RWPE2 (cell line): ENCODE data around the gene LKAAEAR1.

Experiments used
- ATAC-seq: fragments of 200-7000 bp; cut with Tn5 transposase; 3 replicates; pipeline ENCODE4 v1.9.1; 2021; ENCODE audit warnings: low read depth
- DNase-seq: peaks from one replicate; pipeline ENCODE4 v3.0.0-alpha.2; 2020; ENCODE audit warnings: low spot score
- H3K27ac ChIP-seq: fragments of 450-650 bp; 2 replicates; pipeline ENCODE4 v1.5.1; 2017; ENCODE audit warnings: mild to moderate bottlenecking; ENCODE audit not compliant: poor library complexity, severe bottlenecking
- H3K27me3 ChIP-seq: fragments of 250-450 bp; sonication (Bioruptor Pico); 2 replicates; pipeline ENCODE4 v1.5.1; 2021; ENCODE audit warnings: mild to moderate bottlenecking, moderate library complexity; ENCODE audit not compliant: insufficient read depth, poor library complexity, severe bottlenecking
- H3K36me3 ChIP-seq: fragments of 250-450 bp; sonication (Bioruptor Pico); 2 replicates; pipeline ENCODE4 v1.5.1; 2020; ENCODE audit warnings: low read depth, mild to moderate bottlenecking, moderate library complexity
- H3K4me1 ChIP-seq: fragments of 250-450 bp; sonication (Bioruptor Pico); 2 replicates; pipeline ENCODE4 v1.5.1; 2021; ENCODE audit warnings: mild to moderate bottlenecking, moderate library complexity; ENCODE audit not compliant: insufficient read depth, poor library complexity, severe bottlenecking
- H3K4me3 ChIP-seq: fragments of 250-450 bp; sonication (Bioruptor Pico); 2 replicates; pipeline ENCODE4 v1.5.1; 2021; ENCODE audit warnings: mild to moderate bottlenecking, moderate library complexity; ENCODE audit not compliant: severe bottlenecking
- H3K9me3 ChIP-seq: fragments of 250-450 bp; sonication (Bioruptor Pico); 2 replicates; pipeline ENCODE4 v1.5.1; 2021; ENCODE audit warnings: mild to moderate bottlenecking, moderate library complexity; ENCODE audit not compliant: severe bottlenecking
- CTCF ChIP-seq: fragments of 450-650 bp; IDR thresholded peaks from one replicate; pipeline ENCODE4 v1.5.1; 2017; ENCODE audit warnings: mild to moderate bottlenecking, moderate library complexity; ENCODE audit not compliant: poor library complexity, severe bottlenecking

Gene LKAAEAR1

GRCh38 chr20:64055893-64056638 is 28.1 kb downstream of the LKAAEAR1 start:
- ATAC-seq (no peak), DNase-seq (no peak)
- no peak overlapping the region for H3K4me3 ChIP-seq
- TF ChIP-seq CTCF: no peak
- peaks cover 6% of the 10 kb centered on the region for H3K27me3 ChIP-seq
- no peak overlapping the region for H3K27ac ChIP-seq
- H3K4me1 ChIP-seq: no peaks in the 10 kb centered on the region
- H3K36me3 ChIP-seq: no peaks in the 10 kb centered on the region
- H3K9me3 ChIP-seq: no peaks in the 10 kb centered on the region

- TF ChIP-seq CTCF: no peak
- Histone ChIP-seq H3K9me3 (no peaks in the 10 kb centered on the region), H3K36me3 (no peaks in the 10 kb centered on the region), H3K27me3 (peaks cover 12% of the 10 kb centered on the region), H3K4me1 (no peaks in the 10 kb centered on the region), H3K27ac (no peak overlapping the region), H3K4me3 (no peak overlapping the region)
- DNase-seq (no peak), ATAC-seq (no peak)
These were observed 28.8 kb downstream of the LKAAEAR1 start for GRCh38 chr20:64055396-64055892.

GRCh38 chr20:64053841-64054661 is 30.1 kb downstream of the LKAAEAR1 start:
- ATAC-seq: peak; percentile 10; the same call in 2 of the 3 replicates
- peaks cover 21% of the 10 kb centered on the region for H3K27me3 ChIP-seq
- DNase-seq: peak; percentile 84
- no peaks in the 10 kb centered on the region for H3K9me3 ChIP-seq
- H3K36me3 ChIP-seq: no peaks in the 10 kb centered on the region
- no peak overlapping the region for H3K27ac ChIP-seq
- no peaks in the 10 kb centered on the region for H3K4me1 ChIP-seq
- no peak overlapping the region for H3K4me3 ChIP-seq
- TF ChIP-seq CTCF: peak; percentile 59

- peak; percentile 88 for DNase-seq
These were observed 31.0 kb downstream of the LKAAEAR1 start for GRCh38 chr20:64052987-64053840.

More at GRCh38 chr20:64052987-64053840, 31.0 kb downstream of the LKAAEAR1 start:
- no peak for ATAC-seq
- Histone ChIP-seq H3K4me1 (no peaks in the 10 kb centered on the region), H3K27me3 (peaks cover 25% of the 10 kb centered on the region), H3K36me3 (no peaks in the 10 kb centered on the region), H3K4me3 (no peak overlapping the region), H3K9me3 (no peaks in the 10 kb centered on the region), H3K27ac (no peak overlapping the region)
- TF ChIP-seq CTCF: no peak
